Neural crest cell (in vitro differentiated cells): Measurements from ENCODE around the gene UBTD2. TPM values are rescaled to one million over a fixed set of nuclear protein-coding genes. Genes with fewer than 3 reads are reported as not detected.
"Not testable (repeated sequence)": the region's sequence is repeated elsewhere in the genome, so short reads cannot be mapped to it uniquely, and the experiment has no call there.

Experiments
- DNase-seq: peaks from one replicate; pipeline ENCODE4 v3.0.0; 2021; ENCODE audit warnings: low read depth, mixed read lengths, low spot score
- H3K27ac Mint-ChIP-seq: one replicate; pipeline ENCODE4 v1.8.0; 2021; ENCODE audit warnings: mild to moderate bottlenecking, mixed read lengths; ENCODE audit not compliant: unreplicated experiment
- H3K27me3 Mint-ChIP-seq: 2 replicates; pipeline ENCODE4 v1.8.0; 2021; ENCODE audit warnings: low read depth, mild to moderate bottlenecking, mixed read lengths
- H3K36me3 Mint-ChIP-seq: 2 replicates; pipeline ENCODE4 v1.8.0; 2021; ENCODE audit warnings: low read depth, mild to moderate bottlenecking, mixed read lengths
- H3K4me1 Mint-ChIP-seq: 2 replicates; pipeline ENCODE4 v1.8.0; 2021; ENCODE audit warnings: mixed read lengths
- H3K4me3 Mint-ChIP-seq: one replicate; pipeline ENCODE4 v1.8.0; 2021; ENCODE audit warnings: mild to moderate bottlenecking, mixed read lengths
- H3K9me3 Mint-ChIP-seq: 2 replicates; pipeline ENCODE4 v1.8.0; 2021; ENCODE audit warnings: mixed read lengths
- CTCF ChIP-seq: fragments of 200-600 bp; sonication (generic); conservative IDR thresholded peaks from 2 replicates; pipeline ENCODE4 v1.5.0; 2021; ENCODE audit warnings: antibody characterized with exemption, mild to moderate bottlenecking
- total RNA-seq: library from RNA; stranded (reverse); gene quantifications from 2 replicates; pipeline ENCODE4 v1.2.1, GENCODE V29; 2021

Gene UBTD2
- total RNA-seq, 1 donor from 2014 or later: 74.0 TPM

GRCh38 chr5:172299916-172300439, 16.4 kb upstream of the UBTD2 start:
- H3K36me3 Mint-ChIP-seq: no peaks in the 10 kb centered on the region

GRCh38 chr5:172294831-172295230, 11.3 kb upstream of the UBTD2 start:
- Mint-ChIP-seq H3K36me3 (no peaks in the 10 kb centered on the region), H3K4me1 (peaks cover 4% of the 10 kb centered on the region), H3K27ac (no peak overlapping the region), H3K27me3 (no peaks in the 10 kb centered on the region), H3K4me3 (no peak overlapping the region), H3K9me3 (no peaks in the 10 kb centered on the region)
- no peak for DNase-seq
- TF ChIP-seq CTCF: no peak

More at GRCh38 chr5:172299916-172300439, 16.4 kb upstream of the UBTD2 start:
- peaks cover 15% of the 10 kb centered on the region for H3K4me1 Mint-ChIP-seq
- no peak for TF ChIP-seq CTCF
- H3K27me3 Mint-ChIP-seq: no peaks in the 10 kb centered on the region
- no peak for DNase-seq
- no peak overlapping the region for H3K27ac Mint-ChIP-seq
- H3K9me3 Mint-ChIP-seq: no peaks in the 10 kb centered on the region
- H3K4me3 Mint-ChIP-seq: no peak overlapping the region

GRCh38 chr5:172293745-172294342, 10.3 kb upstream of the UBTD2 start:
- Mint-ChIP-seq H3K4me1 (peaks cover 4% of the 10 kb centered on the region), H3K27ac (no peak overlapping the region), H3K9me3 (no peaks in the 10 kb centered on the region), H3K4me3 (no peak overlapping the region), H3K27me3 (no peaks in the 10 kb centered on the region), H3K36me3 (no peaks in the 10 kb centered on the region)
- no peak for TF ChIP-seq CTCF
- DNase-seq: no peak

GRCh38 chr5:172293054-172293744, 9.6 kb upstream of the UBTD2 start:
- Mint-ChIP-seq H3K27me3 (no peaks in the 10 kb centered on the region), H3K27ac (no peak overlapping the region), H3K36me3 (no peaks in the 10 kb centered on the region), H3K4me1 (peaks cover 4% of the 10 kb centered on the region), H3K9me3 (no peaks in the 10 kb centered on the region), H3K4me3 (peak overlapping the region; percentile 66)
- peak; percentile 87 for TF ChIP-seq CTCF
- DNase-seq: peak; percentile 54

- not testable (repeated sequence) for H3K36me3 Mint-ChIP-seq, H3K27me3 Mint-ChIP-seq, H3K4me3 Mint-ChIP-seq, H3K4me1 Mint-ChIP-seq, H3K27ac Mint-ChIP-seq, DNase-seq, H3K9me3 Mint-ChIP-seq
These were observed 8.3 kb upstream of the UBTD2 start for GRCh38 chr5:172291837-172292236.

GRCh38 chr5:172288465-172288864, 4.9 kb upstream of the UBTD2 start:
- H3K27ac Mint-ChIP-seq: no peak overlapping the region
- H3K4me1 Mint-ChIP-seq: peaks cover 21% of the 10 kb centered on the region
- H3K36me3 Mint-ChIP-seq: no peaks in the 10 kb centered on the region

GRCh38 chr5:172287140-172287539, 3.6 kb upstream of the UBTD2 start:
- not testable (repeated sequence) for H3K9me3 Mint-ChIP-seq, H3K36me3 Mint-ChIP-seq, H3K27me3 Mint-ChIP-seq, H3K4me3 Mint-ChIP-seq, DNase-seq, H3K27ac Mint-ChIP-seq
- peaks cover 27% of the 10 kb centered on the region for H3K4me1 Mint-ChIP-seq

More at GRCh38 chr5:172288465-172288864, 4.9 kb upstream of the UBTD2 start:
- H3K4me3 Mint-ChIP-seq: no peak overlapping the region
- H3K27me3 Mint-ChIP-seq: no peaks in the 10 kb centered on the region
- no peaks in the 10 kb centered on the region for H3K9me3 Mint-ChIP-seq
- no peak for TF ChIP-seq CTCF
- DNase-seq: no peak
